Esophagus muscularis mucosa (tissue), 4 donors: ENCODE data around the gene PCNX2. TPM values are rescaled to one million over a fixed set of nuclear protein-coding genes. Genes with fewer than 3 reads are reported as not detected.
A peak's percentile ranks its signal among the peaks of the same experiment; 100 is the strongest.

Source experiments
- DNase-seq: peaks from one replicate; pipeline ENCODE4 v3.0.0-alpha.2; 2017; ENCODE audit errors: extremely low spot score
- H3K27ac ChIP-seq, 4 donors: fragments of 200-600 bp; sonication (generic); replicated peaks in 1 of 4; 1 replicate in 3 of 4; 2 replicates in 1 of 4; pipeline ENCODE4 v1.5.1; 2016 to 2019; ENCODE audit warnings: mild to moderate bottlenecking in 1 of 4
- H3K27me3 ChIP-seq, 4 donors: fragments of 200-600 bp; sonication (generic); one replicate each; pipeline versions ENCODE4 v1.5.1 to v1.6.0; 2016 to 2019
- H3K36me3 ChIP-seq, 4 donors: fragments of 200-600 bp; sonication (generic); one replicate each; pipeline ENCODE4 v1.5.1; 2016 to 2019
- H3K4me1 ChIP-seq, 4 donors: fragments of 200-600 bp; sonication (generic); one replicate each; pipeline ENCODE4 v1.5.1; 2016 to 2019
- H3K4me3 ChIP-seq, 4 donors: fragments of 200-600 bp; sonication (generic); 1 replicate in 2 of 4; 2 replicates in 2 of 4; pipeline ENCODE4 v1.5.1; 2016 to 2019; ENCODE audit warnings: mild to moderate bottlenecking in 4 of 4, moderate library complexity in 1 of 4
- H3K9me3 ChIP-seq, 4 donors: fragments of 200-600 bp; sonication (generic); 1 replicate in 3 of 4; 2 replicates in 1 of 4; pipeline ENCODE4 v1.5.1; 2016 to 2019
- CTCF ChIP-seq, 3 experiments: fragments of 200-600 bp in 2 of 3; fragments of 450-650 bp in 1 of 3; sonication (generic) in 2 of 3; IDR thresholded peaks; one replicate each; pipeline ENCODE4 v1.5.1; 2017 to 2019; ENCODE audit warnings: antibody characterized with exemption in 3 of 3, mild to moderate bottlenecking in 2 of 3, moderate library complexity in 1 of 3
- EP300 ChIP-seq: sonication (generic); formaldehyde crosslinking; IDR thresholded peaks from one replicate; pipeline ENCODE4 v1.6.1; 2017; ENCODE audit warnings: antibody characterized with exemption
- POLR2A ChIP-seq: fragments of 450-650 bp; IDR thresholded peaks from one replicate; pipeline ENCODE4 v1.6.1; 2017; ENCODE audit warnings: antibody characterized with exemption, moderate library complexity, mild to moderate bottlenecking, low read depth
- POLR2AphosphoS5 ChIP-seq, 2 donors: sonication (generic); formaldehyde crosslinking; IDR thresholded peaks; one replicate each; pipeline ENCODE4 v1.6.1; 2017; ENCODE audit warnings: antibody characterized with exemption in 2 of 2
- WGBS: methylation state at CpG from one replicate; pipeline ENCODE4 v1.1.5; 2018; 5-methylcytosine and 5-hydroxymethylcytosine counted together
- intact Hi-C: fragments of 100-400 bp; cut with DNase I; formaldehyde crosslinking; loops from one replicate; pipeline ENCODE4 v1.15.1; 2023
- total RNA-seq, 4 donors: library from RNA; depleted of rRNA; stranded (reverse); fragments of >200 nt; gene quantifications; one replicate each; pipeline versions ENCODE4 v1.1.0 to v1.2.1, GENCODE V29; 2016

Gene PCNX2
- total RNA-seq, 4 donors from 2014 or later = 5.7 to 23.3 (median 7.9) TPM

- H3K4me3 ChIP-seq = no peak overlapping the region
- no peak for DNase-seq
- H3K27ac ChIP-seq = no peak overlapping the region
- peaks cover 11 to 26% (median 12%) of the 10 kb centered on the region in 4 donors for H3K4me1 ChIP-seq
- H3K27me3 ChIP-seq = no peaks in the 10 kb centered on the region
- peaks cover 5 to 75% (median 38%) of the 10 kb centered on the region in 4 donors for H3K36me3 ChIP-seq
- intact Hi-C loops = no loop called here
- peaks cover 0 to 7% (median 3%) of the 10 kb centered on the region in 4 donors for H3K9me3 ChIP-seq
- WGBS = 75% methylated on average over 1 of the region's 3 CpGs
- TF ChIP-seq CTCF (IDR thresholded peaks at IDR 0.05) = no peak
- no peak for TF ChIP-seq POLR2AphosphoS5 (IDR thresholded peaks at IDR 0.05)
- TF ChIP-seq EP300 = no peak
- TF ChIP-seq POLR2A = no peak
These were observed 326.6 kb downstream of the PCNX2 start for GRCh38 chr1:232968965-232969364.

GRCh38 chr1:232968391-232968790 is 327.1 kb downstream of the PCNX2 start:
- no peaks in the 10 kb centered on the region for H3K27me3 ChIP-seq
- H3K4me1 ChIP-seq = peaks cover 13 to 32% (median 17%) of the 10 kb centered on the region in 4 donors
- no peak overlapping the region for H3K4me3 ChIP-seq
- intact Hi-C loops = no loop called here
- no peak for TF ChIP-seq POLR2AphosphoS5 (IDR thresholded peaks at IDR 0.05)
- TF ChIP-seq POLR2A = no peak
- no peak for TF ChIP-seq EP300
- TF ChIP-seq CTCF (IDR thresholded peaks at IDR 0.05) = no peak
- H3K27ac ChIP-seq = no peak overlapping the region
- peaks cover 0 to 2% (median under 1%) of the 10 kb centered on the region in 4 donors for H3K9me3 ChIP-seq
- WGBS = 94% methylated on average over 5 of the region's 5 CpGs
- DNase-seq = no peak
- peaks cover 5 to 70% (median 37%) of the 10 kb centered on the region in 4 donors for H3K36me3 ChIP-seq

GRCh38 chr1:232966663-232967062 is 328.9 kb downstream of the PCNX2 start:
- Histone ChIP-seq H3K36me3 (peaks cover 5 to 52% (median 27%) of the 10 kb centered on the region in 4 donors), H3K9me3 (no peaks in the 10 kb centered on the region), H3K4me3 (no peak overlapping the region), H3K27ac (no peak overlapping the region), H3K27me3 (no peaks in the 10 kb centered on the region), H3K4me1 (peaks cover 22 to 48% (median 29%) of the 10 kb centered on the region in 4 donors)
- WGBS = 68% methylated on average over 4 of the region's 4 CpGs
- TF ChIP-seq POLR2A (no peak), EP300 (no peak), CTCF (IDR thresholded peaks at IDR 0.05) (no peak), POLR2AphosphoS5 (IDR thresholded peaks at IDR 0.05) (no peak)
- intact Hi-C loops = no loop called here
- no peak for DNase-seq

- peaks cover 22 to 48% (median 29%) of the 10 kb centered on the region in 4 donors for H3K4me1 ChIP-seq
- TF ChIP-seq CTCF (IDR thresholded peaks at IDR 0.05) = no peak
- no peak for TF ChIP-seq EP300
- no peak for TF ChIP-seq POLR2A
- no peak for TF ChIP-seq POLR2AphosphoS5 (IDR thresholded peaks at IDR 0.05)
- no peaks in the 10 kb centered on the region for H3K9me3 ChIP-seq
- intact Hi-C loops = no loop called here
- 64% methylated on average over 3 of the region's 6 CpGs for WGBS
- H3K27ac ChIP-seq = peak overlapping the region in 2 of 4 donors; percentile 8 to 14
- DNase-seq = no peak
- H3K4me3 ChIP-seq = no peak overlapping the region
- H3K27me3 ChIP-seq = no peaks in the 10 kb centered on the region
- peaks cover 4 to 44% (median 19%) of the 10 kb centered on the region in 4 donors for H3K36me3 ChIP-seq
These were observed 329.7 kb downstream of the PCNX2 start for GRCh38 chr1:232965912-232966217.
